NCI-H226 (cell line): ENCODE results near the gene HSF2.

Source experiments
- DNase-seq: peaks from one replicate; pipeline ENCODE4 v3.0.0-alpha.2; 2015

Gene HSF2, protein sequence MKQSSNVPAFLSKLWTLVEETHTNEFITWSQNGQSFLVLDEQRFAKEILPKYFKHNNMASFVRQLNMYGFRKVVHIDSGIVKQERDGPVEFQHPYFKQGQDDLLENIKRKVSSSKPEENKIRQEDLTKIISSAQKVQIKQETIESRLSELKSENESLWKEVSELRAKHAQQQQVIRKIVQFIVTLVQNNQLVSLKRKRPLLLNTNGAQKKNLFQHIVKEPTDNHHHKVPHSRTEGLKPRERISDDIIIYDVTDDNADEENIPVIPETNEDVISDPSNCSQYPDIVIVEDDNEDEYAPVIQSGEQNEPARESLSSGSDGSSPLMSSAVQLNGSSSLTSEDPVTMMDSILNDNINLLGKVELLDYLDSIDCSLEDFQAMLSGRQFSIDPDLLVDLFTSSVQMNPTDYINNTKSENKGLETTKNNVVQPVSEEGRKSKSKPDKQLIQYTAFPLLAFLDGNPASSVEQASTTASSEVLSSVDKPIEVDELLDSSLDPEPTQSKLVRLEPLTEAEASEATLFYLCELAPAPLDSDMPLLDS

DNA sequence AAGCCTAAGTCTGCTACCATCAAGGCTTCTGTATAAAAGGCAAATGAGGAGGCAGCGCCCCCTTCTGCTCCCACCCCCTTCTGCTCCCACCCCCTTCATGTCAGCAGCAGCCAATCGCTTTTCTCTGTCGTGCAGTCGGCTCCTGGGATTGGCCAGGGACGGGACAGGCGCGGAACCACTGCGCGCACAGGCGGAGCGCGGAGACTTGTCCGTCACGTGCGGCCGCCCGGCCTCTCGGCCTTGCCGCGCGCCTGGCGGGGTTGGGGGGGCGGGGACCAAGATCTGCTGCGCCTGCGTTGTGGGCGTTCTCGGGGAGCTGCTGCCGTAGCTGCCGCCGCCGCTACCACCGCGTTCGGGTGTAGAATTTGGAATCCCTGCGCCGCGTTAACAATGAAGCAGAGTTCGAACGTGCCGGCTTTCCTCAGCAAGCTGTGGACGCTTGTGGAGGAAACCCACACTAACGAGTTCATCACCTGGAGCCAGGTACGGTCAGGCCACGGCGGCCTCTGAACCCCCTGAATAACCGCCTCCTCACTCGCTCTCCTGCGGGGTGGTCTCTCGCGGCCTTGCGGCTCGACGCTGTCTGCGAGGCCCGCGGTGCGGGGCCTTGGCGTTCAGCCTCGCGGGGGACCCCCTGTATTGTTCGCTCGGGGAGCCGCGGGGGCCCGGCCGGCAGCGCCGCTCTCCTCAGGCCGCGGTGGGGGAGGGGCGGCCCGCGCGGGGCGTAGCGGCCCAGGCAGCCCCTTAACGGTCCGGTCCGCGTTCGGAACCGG, at the start of gene HSF2:
TSS of gene HSF2 (plus strand) at position 305 of the 773 bp plus-strand sequence. CDS start at position 391, 86 bp downstream.
- DNase-seq, result peak; percentile 98

DNA sequence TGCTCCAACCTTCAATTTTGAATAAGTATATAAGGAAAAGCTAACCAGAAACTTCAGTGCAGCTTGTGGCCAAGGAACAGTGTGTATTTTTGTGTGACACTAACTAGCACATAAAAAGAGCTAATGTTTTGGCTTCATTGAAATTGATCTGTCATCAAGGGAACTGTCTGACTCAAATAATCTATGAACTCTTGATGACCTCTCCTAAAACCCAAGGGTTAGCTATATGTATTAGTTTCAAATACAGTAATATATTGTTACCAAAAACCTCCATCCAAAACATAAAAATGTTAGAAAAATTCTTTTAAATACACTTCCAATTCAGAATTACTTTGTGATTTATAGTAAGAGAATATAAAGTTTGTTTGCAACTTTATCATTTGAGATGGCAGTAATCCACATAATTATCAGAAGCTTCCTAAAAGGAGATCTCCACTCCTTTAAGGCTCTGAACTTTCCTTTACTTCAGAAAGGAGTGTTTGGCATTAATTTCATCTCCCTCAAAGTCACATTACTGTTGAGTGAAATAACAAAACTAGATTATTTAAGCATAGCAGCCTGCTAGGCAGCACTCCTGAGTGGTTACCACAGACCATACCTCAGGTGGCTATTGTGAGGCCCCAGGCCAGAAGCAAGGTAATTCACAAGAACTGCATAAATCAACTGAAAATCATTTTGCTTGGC, 46.3 kb upstream of the HSF2 start:
- DNase-seq, result no peak

DNA sequence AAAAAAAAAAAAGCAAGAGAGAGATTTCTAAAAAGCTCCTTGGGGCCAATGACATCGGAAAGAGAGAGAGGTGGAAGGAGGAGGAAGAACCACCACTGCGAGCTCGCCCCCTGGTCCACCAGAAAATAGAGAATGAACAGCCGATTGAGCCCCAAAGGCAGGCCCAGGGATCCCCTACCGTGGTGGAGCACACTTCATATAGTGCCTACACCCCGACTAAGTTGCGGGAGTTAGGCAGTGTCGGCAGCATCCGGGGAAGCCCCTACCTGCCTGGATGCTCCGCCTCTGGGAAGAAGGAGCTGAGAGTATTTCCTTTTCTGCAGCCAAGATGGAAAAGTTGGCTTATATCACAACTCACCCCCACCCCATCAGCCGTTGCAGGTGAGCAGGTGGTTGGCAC, 38.6 kb upstream of the HSF2 start:
- no peak for DNase-seq

DNA sequence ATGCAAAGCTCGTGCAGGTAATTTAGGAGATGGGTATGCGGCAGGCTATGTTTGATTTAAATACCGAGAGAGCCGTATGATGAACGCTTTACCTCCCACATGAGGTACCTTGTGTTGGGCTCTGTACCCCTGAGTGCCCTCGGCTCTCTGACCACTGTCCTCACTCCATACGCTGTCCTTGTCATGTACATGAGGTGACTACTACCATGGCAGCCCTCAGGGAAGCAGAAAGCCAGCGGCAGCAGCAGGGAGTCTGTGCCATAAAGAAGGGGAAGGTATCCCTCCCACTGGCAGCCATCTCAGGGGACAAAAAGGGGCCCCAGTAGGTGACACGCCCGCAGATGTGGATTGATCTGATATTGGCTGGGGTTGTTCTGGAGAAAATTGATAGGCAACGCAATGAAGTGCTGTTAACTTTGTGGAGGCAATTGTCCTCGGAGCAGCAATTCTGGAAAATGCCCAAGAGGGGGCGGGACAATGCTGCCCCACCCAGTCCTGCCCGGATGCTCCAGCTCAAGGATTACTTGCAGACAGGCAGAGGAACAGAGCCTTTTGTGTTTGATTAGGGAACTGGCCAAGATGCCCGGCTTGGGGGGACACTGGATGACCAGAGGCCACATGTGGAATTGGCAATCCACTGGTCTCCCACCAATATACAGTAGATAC, 38.0 kb upstream of the HSF2 start:
- no peak for DNase-seq

GRCh38 chr6:122363769-122364483, 35.5 kb upstream of the HSF2 start:
- DNase-seq, result no peak

DNA sequence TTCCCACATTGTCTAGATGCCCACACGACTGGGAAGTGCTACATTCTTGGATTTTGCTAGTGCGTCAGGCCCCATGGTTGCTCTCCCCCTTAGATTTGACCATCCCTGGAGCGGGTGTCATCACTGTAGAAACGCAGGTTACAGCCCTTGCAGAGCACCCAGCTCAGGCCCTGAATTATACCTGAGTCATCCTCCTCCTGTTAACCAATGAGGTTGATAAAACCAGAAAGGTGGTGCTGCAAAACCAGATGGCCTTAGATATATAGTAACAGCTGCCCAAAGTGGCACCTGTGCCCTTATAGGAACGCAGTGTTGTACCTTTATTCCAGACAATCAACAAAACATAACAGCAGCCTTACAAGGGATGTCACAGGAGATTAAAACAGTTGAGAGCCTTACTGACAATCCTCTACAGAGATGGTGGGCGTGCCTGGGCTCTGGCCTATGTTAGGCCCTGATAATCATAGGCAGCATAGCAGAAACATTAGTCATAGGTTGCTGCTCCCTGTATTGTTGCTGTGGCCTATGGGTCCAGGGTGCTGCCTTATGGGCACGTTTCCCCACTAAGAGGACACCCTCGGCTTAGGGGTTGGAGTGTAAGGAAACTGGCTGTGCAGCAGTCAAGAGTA, 33.6 kb upstream of the HSF2 start:
- DNase-seq, result peak; percentile 58

DNA sequence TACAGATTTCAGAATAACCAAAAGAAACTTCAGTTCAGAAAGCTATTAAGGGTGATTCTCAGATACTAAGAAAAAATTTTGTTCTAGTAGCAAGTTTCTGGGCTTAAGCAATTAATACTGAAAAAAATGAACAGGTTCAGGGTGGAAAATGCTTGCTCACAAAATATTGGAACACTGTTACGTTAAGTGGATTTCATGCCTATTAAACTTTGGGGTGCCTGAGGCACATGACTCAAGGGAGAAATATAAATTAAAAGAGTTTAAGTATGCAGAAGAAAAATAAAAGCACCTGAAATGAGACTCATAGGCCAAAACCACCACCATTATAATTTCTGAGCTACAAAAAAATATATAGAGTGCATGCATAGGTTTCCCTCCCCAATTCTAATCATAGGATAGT, 32.3 kb upstream of the HSF2 start:
- DNase-seq, result no peak

GRCh38 chr6:122369536-122369935, 29.9 kb upstream of the HSF2 start:
- DNase-seq, result no peak

- no peak for DNase-seq
These were observed 26.8 kb upstream of the HSF2 start for GRCh38 chr6:122372647-122373046.

DNA sequence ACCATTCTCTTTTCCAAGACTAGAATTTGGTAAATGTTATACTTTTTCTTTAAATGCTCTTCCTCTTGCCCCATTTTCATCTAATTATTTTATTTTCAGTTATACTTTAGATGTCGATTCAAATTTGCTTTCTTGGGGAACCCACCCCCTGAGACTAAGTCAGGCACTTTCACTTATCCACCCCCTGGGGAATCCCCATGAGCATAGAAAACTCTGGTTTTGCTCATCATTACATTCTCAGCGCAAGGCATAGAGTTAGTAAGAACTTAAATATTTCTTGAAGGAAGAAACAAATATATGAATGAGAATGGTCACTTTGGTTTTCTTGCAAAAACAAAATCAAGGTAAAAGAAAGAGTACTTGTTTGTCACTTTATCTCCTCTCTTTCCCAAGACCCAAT, 25.1 kb upstream of the HSF2 start:
- no peak for DNase-seq

- DNase-seq, result no peak
These were observed 23.2 kb upstream of the HSF2 start for GRCh38 chr6:122376246-122376645.

DNA sequence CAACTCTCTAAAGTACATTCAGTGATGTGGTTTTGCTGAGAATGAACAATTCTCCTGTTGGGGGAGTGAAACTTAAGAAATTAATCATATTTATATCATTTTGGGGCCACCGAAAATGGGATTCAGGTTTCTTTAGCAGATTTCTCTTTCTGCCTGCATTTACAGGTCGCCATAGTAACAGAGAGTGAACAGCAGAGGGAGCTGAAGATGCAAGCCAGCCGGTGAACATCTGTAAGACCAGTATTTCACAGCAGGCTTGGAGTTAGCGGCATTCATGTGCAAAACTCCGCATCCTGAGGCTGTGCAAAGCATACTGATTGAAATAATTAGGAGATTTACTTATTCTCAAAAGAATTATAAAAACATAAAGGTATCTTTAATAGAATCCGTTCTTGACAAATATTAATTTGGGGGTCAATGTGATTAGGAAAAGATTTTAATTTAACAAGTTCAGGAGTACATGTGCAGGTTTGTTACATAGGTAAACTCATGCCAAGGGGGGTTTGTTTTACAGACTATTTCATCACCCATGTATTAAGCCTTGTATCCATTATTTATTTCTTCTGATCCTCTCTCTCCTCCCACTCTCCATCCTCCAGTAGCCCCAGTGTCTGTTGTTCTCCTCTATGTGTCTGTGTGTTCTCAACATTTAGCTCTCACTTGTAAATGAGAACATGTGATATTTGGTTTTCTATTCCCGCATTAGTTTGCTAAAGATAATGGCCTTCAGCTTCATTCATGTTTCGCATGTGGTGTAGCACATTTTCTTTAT, 17.8 kb upstream of the HSF2 start:
- peak; percentile 31 for DNase-seq

DNA sequence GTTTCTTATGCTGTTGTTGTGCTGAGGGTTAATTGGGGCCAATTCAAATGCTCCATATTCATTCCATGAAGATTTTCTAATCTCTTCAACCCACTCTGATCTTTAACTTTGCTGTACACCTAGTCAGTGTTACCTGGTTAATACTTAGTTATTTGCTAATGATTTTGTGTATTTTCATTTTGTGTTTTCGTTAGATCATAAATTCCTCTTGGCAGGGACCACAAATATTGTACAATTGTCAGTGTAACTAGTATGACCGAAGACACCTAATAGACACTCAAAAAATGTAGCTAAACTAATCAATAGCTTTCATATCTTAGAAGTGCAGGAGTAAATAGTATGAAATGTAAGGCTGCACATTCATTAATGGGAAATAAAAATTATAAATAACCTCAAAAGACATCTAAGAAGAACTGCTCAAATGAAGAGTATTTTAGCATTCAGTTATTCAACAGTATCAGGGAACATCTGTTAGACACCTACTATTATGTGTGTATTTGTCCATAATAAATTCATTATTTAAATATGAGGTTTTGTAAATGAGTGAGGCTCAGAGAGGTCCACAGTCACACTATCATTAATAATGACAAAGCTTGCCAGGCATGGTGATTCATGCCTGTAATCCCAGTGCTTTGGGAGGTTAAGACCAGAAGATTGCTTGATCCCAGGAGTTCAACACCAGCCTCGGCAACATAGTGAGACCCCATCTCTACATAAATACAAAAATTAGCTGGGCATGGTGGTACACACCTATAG, 13.4 kb upstream of the HSF2 start:
- DNase-seq, result no peak

GRCh38 chr6:122388945-122389344, 10.5 kb upstream of the HSF2 start:
- no peak for DNase-seq

- DNase-seq, result no peak
These were observed 9.6 kb upstream of the HSF2 start for GRCh38 chr6:122389704-122390372.

- DNase-seq, result no peak
These were observed 6.7 kb upstream of the HSF2 start for GRCh38 chr6:122392564-122393350.

DNA sequence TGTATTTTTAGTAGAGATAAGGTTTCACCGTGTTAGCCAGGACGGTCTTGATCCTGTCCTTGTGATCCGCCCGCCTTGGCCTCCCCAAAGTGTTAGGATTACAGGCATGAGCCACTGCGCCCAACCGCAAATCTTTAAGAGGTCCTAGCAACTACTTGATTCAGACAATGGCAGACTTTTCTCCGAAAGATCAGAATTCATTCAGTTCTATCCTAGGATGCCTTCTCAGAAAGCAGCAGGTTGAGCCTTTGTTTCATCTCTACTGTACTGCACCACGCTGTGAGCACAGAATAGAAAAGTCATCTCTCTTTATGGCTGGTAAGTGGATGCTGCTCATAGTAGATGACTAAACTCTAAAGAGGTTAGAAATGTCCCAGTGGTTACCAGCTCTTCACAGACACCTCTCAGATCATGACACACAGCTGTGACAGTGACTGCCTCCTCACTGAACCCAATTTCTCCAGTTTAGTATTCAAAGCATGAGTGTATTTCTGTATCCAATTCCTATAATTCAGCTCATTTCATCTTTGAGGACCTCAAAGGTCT, 6.0 kb upstream of the HSF2 start:
- no peak for DNase-seq

DNA sequence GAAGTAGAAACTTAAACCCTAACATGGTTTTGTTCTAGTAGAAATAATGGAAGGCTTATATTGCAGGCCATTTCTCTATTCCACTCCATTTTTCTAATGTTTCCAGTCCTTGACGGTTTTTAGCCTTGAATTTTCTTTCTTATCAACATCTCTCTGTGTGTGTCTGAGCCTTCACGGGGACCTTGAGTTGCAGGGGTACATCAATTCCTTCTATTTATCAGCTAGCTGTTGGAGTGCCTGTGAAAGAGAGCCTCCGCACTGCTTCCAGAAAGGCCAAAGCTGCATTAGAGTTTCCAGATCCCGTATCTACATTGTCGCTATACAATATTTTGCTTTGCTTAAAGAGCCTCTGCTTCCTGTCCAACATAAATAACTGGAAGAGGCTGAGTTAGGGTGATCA, 5.4 kb upstream of the HSF2 start:
- no peak for DNase-seq

DNA sequence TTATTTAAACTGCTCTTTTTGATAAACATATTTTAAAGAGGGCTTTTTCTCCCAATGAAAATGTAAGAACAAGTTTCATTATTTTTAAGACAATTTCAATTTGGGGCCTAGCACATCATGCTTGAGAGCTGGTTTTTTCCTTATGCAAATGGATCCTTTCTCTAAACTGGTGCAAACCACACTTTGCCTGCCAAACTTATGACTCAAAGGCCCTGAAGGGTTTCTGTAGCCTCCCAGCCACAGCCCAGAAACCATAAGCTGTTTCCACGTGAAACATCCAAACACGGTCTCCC, 451 bp upstream of the HSF2 start:
- DNase-seq, result no peak
